Smooth muscle cell (in vitro differentiated cells): ENCODE data around the gene AP1G2. TPM values are rescaled to one million over a fixed set of nuclear protein-coding genes. Genes with fewer than 3 reads are reported as not detected.
A peak's percentile ranks its signal among the peaks of the same experiment; 100 is the strongest.

ENCODE experiments used
- DNase-seq: peaks from one replicate; lab custom pipeline; 2025; ENCODE audit not compliant: unreplicated experiment; lab: John Stamatoyannopoulos, UW
- H2AFZ ChIP-seq: fragments of 200-600 bp; sonication (generic); 2 replicates; pipeline ENCODE4 v1.6.0; 2016; ENCODE audit warnings: antibody characterized with exemption, low read depth, mild to moderate bottlenecking
- H3F3A ChIP-seq: fragments of 200-600 bp; sonication (generic); 2 replicates; pipeline ENCODE4 v1.6.0; 2017; ENCODE audit warnings: antibody characterized with exemption, low read depth
- H3K27ac ChIP-seq: fragments of 200-600 bp; sonication (generic); 2 replicates; pipeline ENCODE4 v1.5.1; 2016; ENCODE audit warnings: low read depth, mild to moderate bottlenecking
- H3K27me3 ChIP-seq: fragments of 200-600 bp; sonication (generic); 2 replicates; pipeline ENCODE4 v1.6.1; 2016; ENCODE audit warnings: low read depth, mild to moderate bottlenecking
- H3K36me3 ChIP-seq: fragments of 200-600 bp; sonication (generic); 2 replicates; pipeline ENCODE4 v1.5.1; 2016; ENCODE audit warnings: low read depth
- H3K4me1 ChIP-seq: fragments of 200-600 bp; sonication (generic); 2 replicates; pipeline ENCODE4 v1.5.1; 2016; ENCODE audit warnings: low read depth
- H3K4me2 ChIP-seq: fragments of 200-600 bp; sonication (generic); 2 replicates; pipeline ENCODE4 v1.6.0; 2016; ENCODE audit warnings: mild to moderate bottlenecking
- H3K4me3 ChIP-seq: fragments of 200-600 bp; sonication (generic); 2 replicates; pipeline ENCODE4 v1.5.1; 2016; ENCODE audit warnings: mild to moderate bottlenecking
- H3K79me2 ChIP-seq: fragments of 200-600 bp; sonication (generic); 2 replicates; pipeline ENCODE4 v1.6.0; 2016; ENCODE audit warnings: low read depth, mild to moderate bottlenecking
- H3K9ac ChIP-seq: fragments of 200-600 bp; sonication (generic); 2 replicates; pipeline ENCODE4 v1.6.0; 2016; ENCODE audit warnings: low read depth
- H3K9me3 ChIP-seq: fragments of 200-600 bp; sonication (generic); replicated peaks from 2 replicates; pipeline ENCODE4 v1.5.1; 2016; ENCODE audit warnings: low read depth
- H4K20me1 ChIP-seq: fragments of 200-600 bp; sonication (generic); 2 replicates; pipeline ENCODE4 v1.6.0; 2016; ENCODE audit warnings: low read depth
- CTCF ChIP-seq: fragments of 200-600 bp; sonication (generic); IDR thresholded peaks from 2 replicates; pipeline ENCODE4 v1.5.1; 2017; ENCODE audit warnings: borderline replicate concordance, mild to moderate bottlenecking, antibody characterized with exemption; ENCODE audit not compliant: insufficient read depth, poor library complexity, severe bottlenecking
- WGBS: methylation state at CpG from one replicate; pipeline ENCODE4 v1.1.7; 2016; ENCODE audit warnings: low lambda C conversion rate; 5-methylcytosine and 5-hydroxymethylcytosine counted together
- polyA plus RNA-seq: library from polyadenylated mRNA; unstranded; fragments of >200 nt; fragmentation: Nextera tagmentation; extraction: Ambion mirVana; gene quantifications from 2 replicates; pipeline ENCODE4 v1.2.1, GENCODE V29; 2016
- total RNA-seq: library from RNA; depleted of rRNA; stranded (reverse); fragments of >200 nt; gene quantifications from 2 replicates; pipeline ENCODE4 v1.2.3, GENCODE V29; 2014

The AP1G2 gene
- total and polyA plus RNA-seq, 2 experiments from 2014 or later, result 59.3 to 62.4 TPM

DNA sequence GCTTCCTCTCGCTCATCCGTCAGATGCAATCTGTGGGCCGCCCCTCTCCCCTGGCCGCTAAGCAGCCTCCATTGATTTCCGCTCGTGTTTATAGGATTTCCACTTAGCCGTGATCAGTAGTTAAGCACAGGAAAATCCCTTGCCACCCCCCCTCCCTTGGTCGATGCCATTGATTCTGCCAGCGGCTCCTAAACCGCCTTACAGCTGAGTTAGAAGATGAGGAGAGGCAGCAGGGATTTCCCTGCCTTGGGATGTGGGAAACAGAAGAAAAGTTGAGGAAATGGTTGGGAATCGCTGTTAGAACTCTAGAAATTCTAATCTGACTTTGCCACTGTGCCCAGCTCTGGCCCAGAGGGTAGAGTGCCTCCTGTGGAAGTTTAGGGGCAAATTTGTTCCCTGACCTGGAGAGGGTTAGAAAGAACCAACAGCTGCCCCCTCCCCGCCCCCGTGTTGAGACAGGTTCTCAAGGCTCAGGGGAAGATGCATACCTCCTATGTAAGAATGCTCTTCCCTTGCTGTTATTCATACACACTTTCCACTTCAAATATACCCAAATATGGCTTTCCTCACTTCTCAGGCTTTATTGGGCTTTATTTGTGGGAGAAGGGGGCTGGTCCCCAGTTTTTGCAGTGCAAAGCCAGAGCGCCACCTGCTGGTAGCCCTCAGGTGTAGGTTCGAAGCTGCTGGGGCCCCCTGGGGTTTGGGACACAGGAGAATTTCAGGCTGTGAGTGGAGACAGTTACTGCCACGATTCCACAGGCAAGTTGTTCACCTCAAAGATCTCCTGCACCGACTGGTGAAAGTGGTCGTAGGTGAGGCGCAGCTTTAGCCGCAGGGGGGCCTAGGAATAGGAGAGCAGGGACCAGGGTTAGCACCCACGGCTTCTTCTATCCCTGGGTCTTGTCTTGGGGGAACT lies 8.3 kb downstream of the AP1G2 start:
- WGBS, result 78% methylated on average over 21 of the region's 21 CpGs
- Histone ChIP-seq H3K4me1 (peaks cover 10% of the 10 kb centered on the region), H2AFZ (no peak overlapping the region), H4K20me1 (no peaks in the 10 kb centered on the region), H3K9me3 (no peaks in the 10 kb centered on the region), H3K4me3 (no peak overlapping the region), H3F3A (peaks cover 3% of the 10 kb centered on the region), H3K27me3 (no peaks in the 10 kb centered on the region), H3K79me2 (peaks cover 7% of the 10 kb centered on the region), H3K4me2 (no peak overlapping the region), H3K9ac (no peak overlapping the region), H3K36me3 (no peaks in the 10 kb centered on the region), H3K27ac (no peak overlapping the region)
- TF ChIP-seq CTCF, result peak; percentile 92
- no peak for DNase-seq

GRCh38 chr14:23558346-23559009 lies 9.1 kb downstream of the AP1G2 start:
- H3K36me3 ChIP-seq, result no peaks in the 10 kb centered on the region
- DNase-seq, result no peak
- H3K4me3 ChIP-seq, result no peak overlapping the region
- H3K9ac ChIP-seq, result no peak overlapping the region
- no peaks in the 10 kb centered on the region for H4K20me1 ChIP-seq
- H3K79me2 ChIP-seq, result peaks cover 7% of the 10 kb centered on the region
- H3K4me2 ChIP-seq, result no peak overlapping the region
- H3K27me3 ChIP-seq, result no peaks in the 10 kb centered on the region
- no peaks in the 10 kb centered on the region for H3K9me3 ChIP-seq
- 93% methylated on average over 10 of the region's 10 CpGs for WGBS
- H3K4me1 ChIP-seq, result peaks cover 10% of the 10 kb centered on the region
- no peak for TF ChIP-seq CTCF
- H3F3A ChIP-seq, result peaks cover 3% of the 10 kb centered on the region
- H2AFZ ChIP-seq, result no peak overlapping the region
- H3K27ac ChIP-seq, result no peak overlapping the region

GRCh38 chr14:23557946-23558345 lies 9.6 kb downstream of the AP1G2 start:
- WGBS, result 100% methylated on average over 1 of the region's 1 CpG
- Histone ChIP-seq H3K9ac (no peak overlapping the region), H3K79me2 (peaks cover 7% of the 10 kb centered on the region), H3F3A (peaks cover 3% of the 10 kb centered on the region), H3K4me2 (no peak overlapping the region), H3K4me3 (no peak overlapping the region), H3K27ac (no peak overlapping the region), H3K36me3 (no peaks in the 10 kb centered on the region), H3K27me3 (no peaks in the 10 kb centered on the region), H3K9me3 (no peaks in the 10 kb centered on the region), H4K20me1 (no peaks in the 10 kb centered on the region), H2AFZ (no peak overlapping the region), H3K4me1 (peaks cover 10% of the 10 kb centered on the region)
- no peak for TF ChIP-seq CTCF
- no peak for DNase-seq
